ENCODE results near the gene HOXD9.

Gene HOXD9

GRCh38 chr2:176124110-176124946, 1.8 kb downstream of the HOXD9 start:
- no peak overlapping the region; the same call in 1 of the 2 replicates for H3K27ac ChIP-seq (ENCODE audit: low read depth, low read length)
- no peaks in the 10 kb centered on the region for H3K36me3 ChIP-seq (ENCODE audit: control insufficient read depth, insufficient read depth, low read length)
- H3K4me1 ChIP-seq (ENCODE audit: control insufficient read depth, insufficient read depth, low read length) = peaks cover 13% of the 10 kb centered on the region
- H3K27me3 ChIP-seq (ENCODE audit: control insufficient read depth, insufficient read depth, low read length) = peaks cover 100% of the 10 kb centered on the region
- H3K4me3 ChIP-seq (ENCODE audit: low read depth, low read length) = peak overlapping the region; percentile 57; the same call in 1 of the 2 replicates
- no peaks in the 10 kb centered on the region for H3K9me3 ChIP-seq (ENCODE audit: control insufficient read depth, insufficient read depth, low read depth, low read length)
- H3K9ac ChIP-seq (ENCODE audit: low read length) = peak overlapping the region; percentile 69

- Histone ChIP-seq H3K36me3 (ENCODE audit: control insufficient read depth, insufficient read depth, low read length) (no peaks in the 10 kb centered on the region), H3K4me1 (ENCODE audit: control insufficient read depth, insufficient read depth, low read length) (peaks cover 13% of the 10 kb centered on the region), H3K9me3 (ENCODE audit: control insufficient read depth, insufficient read depth, low read depth, low read length) (no peaks in the 10 kb centered on the region), H3K4me3 (ENCODE audit: low read depth, low read length) (no peak overlapping the region; the same call in 1 of the 2 replicates), H3K27me3 (ENCODE audit: control insufficient read depth, insufficient read depth, low read length) (peaks cover 100% of the 10 kb centered on the region), H3K27ac (ENCODE audit: low read depth, low read length) (no peak overlapping the region; the same call in 1 of the 2 replicates), H3K9ac (ENCODE audit: low read length) (peak overlapping the region; percentile 69)
Measured at GRCh38 chr2:176124947-176125771, 2.6 kb downstream of the HOXD9 start.

- H3K27me3 ChIP-seq (ENCODE audit: control insufficient read depth, insufficient read depth, low read length) = peaks cover 100% of the 10 kb centered on the region
- no peak overlapping the region; the same call in 1 of the 2 replicates for H3K27ac ChIP-seq (ENCODE audit: low read depth, low read length)
- no peak overlapping the region for H3K4me3 ChIP-seq (ENCODE audit: low read depth, low read length)
- peaks cover 13% of the 10 kb centered on the region for H3K4me1 ChIP-seq (ENCODE audit: control insufficient read depth, insufficient read depth, low read length)
- H3K9me3 ChIP-seq (ENCODE audit: control insufficient read depth, insufficient read depth, low read depth, low read length) = no peaks in the 10 kb centered on the region
- H3K9ac ChIP-seq (ENCODE audit: low read length) = peak overlapping the region; percentile 72
- H3K36me3 ChIP-seq (ENCODE audit: control insufficient read depth, insufficient read depth, low read length) = no peaks in the 10 kb centered on the region
Measured at GRCh38 chr2:176125772-176126054, 3.2 kb downstream of the HOXD9 start.

- no peaks in the 10 kb centered on the region for H3K36me3 ChIP-seq (ENCODE audit: control insufficient read depth, insufficient read depth, low read length)
- H3K9ac ChIP-seq (ENCODE audit: low read length) = peak overlapping the region; percentile 80
- H3K9me3 ChIP-seq (ENCODE audit: control insufficient read depth, insufficient read depth, low read depth, low read length) = no peaks in the 10 kb centered on the region
- H3K4me1 ChIP-seq (ENCODE audit: control insufficient read depth, insufficient read depth, low read length) = peaks cover 13% of the 10 kb centered on the region
- peaks cover 100% of the 10 kb centered on the region for H3K27me3 ChIP-seq (ENCODE audit: control insufficient read depth, insufficient read depth, low read length)
- H3K27ac ChIP-seq (ENCODE audit: low read depth, low read length) = no peak overlapping the region; the same call in 1 of the 2 replicates
- H3K4me3 ChIP-seq (ENCODE audit: low read depth, low read length) = peak overlapping the region; percentile 11; the same call in 1 of the 2 replicates
Measured at GRCh38 chr2:176126929-176127773, 4.6 kb downstream of the HOXD9 start.

GRCh38 chr2:176127774-176128072, 5.2 kb downstream of the HOXD9 start:
- no peak overlapping the region for H3K27ac ChIP-seq (ENCODE audit: low read depth, low read length)
- H3K27me3 ChIP-seq (ENCODE audit: control insufficient read depth, insufficient read depth, low read length) = peaks cover 100% of the 10 kb centered on the region
- no peaks in the 10 kb centered on the region for H3K9me3 ChIP-seq (ENCODE audit: control insufficient read depth, insufficient read depth, low read depth, low read length)
- H3K9ac ChIP-seq (ENCODE audit: low read length) = peak overlapping the region; percentile 80
- H3K36me3 ChIP-seq (ENCODE audit: control insufficient read depth, insufficient read depth, low read length) = no peaks in the 10 kb centered on the region
- H3K4me3 ChIP-seq (ENCODE audit: low read depth, low read length) = peak overlapping the region; percentile 49; the same call in 1 of the 2 replicates
- peaks cover 13% of the 10 kb centered on the region for H3K4me1 ChIP-seq (ENCODE audit: control insufficient read depth, insufficient read depth, low read length)

GRCh38 chr2:176128172-176128981, 5.9 kb downstream of the HOXD9 start:
- H3K27ac ChIP-seq (ENCODE audit: low read depth, low read length) = no peak overlapping the region

GRCh38 chr2:176128982-176129796, 6.7 kb downstream of the HOXD9 start, which contains the start of gene HOXD8:
HOXD8 (plus strand) TSS chr2:176129705; CDS start chr2:176130367, 662 bp downstream.
- H3K9me3 ChIP-seq (ENCODE audit: control insufficient read depth, insufficient read depth, low read depth, low read length) = no peaks in the 10 kb centered on the region
- no peak within 1 kb of the TSS; the same call in 1 of the 2 replicates for H3K27ac ChIP-seq (ENCODE audit: low read depth, low read length)
- peaks cover 100% of the 10 kb centered on the region for H3K27me3 ChIP-seq (ENCODE audit: control insufficient read depth, insufficient read depth, low read length)
- H3K9ac ChIP-seq (ENCODE audit: low read length) = peak within 1 kb of the TSS; percentile 80
- no peaks in the 10 kb centered on the region for H3K36me3 ChIP-seq (ENCODE audit: control insufficient read depth, insufficient read depth, low read length)
- H3K4me3 ChIP-seq (ENCODE audit: low read depth, low read length) = peak within 1 kb of the TSS; percentile 49
- peaks cover 16% of the 10 kb centered on the region for H3K4me1 ChIP-seq (ENCODE audit: control insufficient read depth, insufficient read depth, low read length)

More at GRCh38 chr2:176128172-176128981, 5.9 kb downstream of the HOXD9 start:
- Histone ChIP-seq H3K4me3 (ENCODE audit: low read depth, low read length) (peak overlapping the region; percentile 49), H3K9ac (ENCODE audit: low read length) (peak overlapping the region; percentile 80), H3K36me3 (ENCODE audit: control insufficient read depth, insufficient read depth, low read length) (no peaks in the 10 kb centered on the region), H3K4me1 (ENCODE audit: control insufficient read depth, insufficient read depth, low read length) (peaks cover 13% of the 10 kb centered on the region), H3K27me3 (ENCODE audit: control insufficient read depth, insufficient read depth, low read length) (peaks cover 100% of the 10 kb centered on the region), H3K9me3 (ENCODE audit: control insufficient read depth, insufficient read depth, low read depth, low read length) (no peaks in the 10 kb centered on the region)

- H3K27ac ChIP-seq (ENCODE audit: low read depth, low read length) = no peak overlapping the region
- H3K9me3 ChIP-seq (ENCODE audit: control insufficient read depth, insufficient read depth, low read depth, low read length) = no peaks in the 10 kb centered on the region
- H3K9ac ChIP-seq (ENCODE audit: low read length) = peak overlapping the region; percentile 54
- H3K27me3 ChIP-seq (ENCODE audit: control insufficient read depth, insufficient read depth, low read length) = peaks cover 100% of the 10 kb centered on the region
- H3K36me3 ChIP-seq (ENCODE audit: control insufficient read depth, insufficient read depth, low read length) = no peaks in the 10 kb centered on the region
- peak overlapping the region; percentile 49; the same call in 1 of the 2 replicates for H3K4me3 ChIP-seq (ENCODE audit: low read depth, low read length)
- H3K4me1 ChIP-seq (ENCODE audit: control insufficient read depth, insufficient read depth, low read length) = peaks cover 18% of the 10 kb centered on the region
Measured at GRCh38 chr2:176129813-176130146, 7.3 kb downstream of the HOXD9 start.

GRCh38 chr2:176130147-176130956, 7.8 kb downstream of the HOXD9 start:
- peaks cover 100% of the 10 kb centered on the region for H3K27me3 ChIP-seq (ENCODE audit: control insufficient read depth, insufficient read depth, low read length)

More at GRCh38 chr2:176130147-176130956, 7.8 kb downstream of the HOXD9 start:
- H3K4me1 ChIP-seq (ENCODE audit: control insufficient read depth, insufficient read depth, low read length) = peaks cover 19% of the 10 kb centered on the region
- peak overlapping the region; percentile 78 for H3K9ac ChIP-seq (ENCODE audit: low read length)
- H3K9me3 ChIP-seq (ENCODE audit: control insufficient read depth, insufficient read depth, low read depth, low read length) = no peaks in the 10 kb centered on the region
- no peaks in the 10 kb centered on the region for H3K36me3 ChIP-seq (ENCODE audit: control insufficient read depth, insufficient read depth, low read length)
- peak overlapping the region; percentile 49 for H3K4me3 ChIP-seq (ENCODE audit: low read depth, low read length)
- H3K27ac ChIP-seq (ENCODE audit: low read depth, low read length) = no peak overlapping the region

Measured in HUES6 (cell line).